Ishikawa (cell line): ENCODE measurements around the gene DPYD.

Experiments
- CEBPB ChIP-seq: IDR thresholded peaks from 2 replicates; pipeline ENCODE4 v1.6.1; 2012
- CREB1 ChIP-seq: IDR thresholded peaks from 2 replicates; pipeline ENCODE4 v1.6.1; 2012; ENCODE audit warnings: low read depth
- EGR1 ChIP-seq: IDR thresholded peaks from 2 replicates; pipeline ENCODE4 v1.6.1; 2012
- EP300 ChIP-seq: IDR thresholded peaks from 2 replicates; pipeline ENCODE4 v1.6.1; 2012; ENCODE audit warnings: borderline replicate concordance
- FOXM1 ChIP-seq: IDR thresholded peaks from 2 replicates; pipeline ENCODE4 v1.6.1; 2012; ENCODE audit warnings: low read depth, borderline replicate concordance
- NFIC ChIP-seq: IDR thresholded peaks from 2 replicates; pipeline ENCODE4 v1.6.1; 2012
- RAD21 ChIP-seq: IDR thresholded peaks from 2 replicates; pipeline ENCODE4 v1.6.1; 2012; ENCODE audit warnings: low read depth
- TAF1 ChIP-seq: IDR thresholded peaks from 2 replicates; pipeline ENCODE4 v1.6.1; 2012; ENCODE audit warnings: low read depth, mild to moderate bottlenecking
- TCF12 ChIP-seq: IDR thresholded peaks from 2 replicates; pipeline ENCODE4 v1.6.1; 2012; ENCODE audit warnings: low read depth
- TEAD4 ChIP-seq: IDR thresholded peaks from 2 replicates; pipeline ENCODE4 v1.6.1; 2012
- USF1 ChIP-seq: IDR thresholded peaks from 2 replicates; pipeline ENCODE4 v1.6.1; 2012
- YY1 ChIP-seq: IDR thresholded peaks from 2 replicates; pipeline ENCODE4 v1.6.1; 2012; ENCODE audit warnings: low read depth
- ZBTB7A ChIP-seq: IDR thresholded peaks from 2 replicates; pipeline ENCODE4 v1.6.1; 2012; ENCODE audit warnings: low read depth
- TF ChIP-seq, protein P1 (sequence below): IDR thresholded peaks from 2 replicates; pipeline ENCODE4 v1.6.1; 2012
- TF ChIP-seq, protein P2 (sequence below): IDR thresholded peaks from 2 replicates; pipeline ENCODE4 v1.6.1; 2012; ENCODE audit warnings: low read depth, mild to moderate bottlenecking

Gene DPYD

DNA sequence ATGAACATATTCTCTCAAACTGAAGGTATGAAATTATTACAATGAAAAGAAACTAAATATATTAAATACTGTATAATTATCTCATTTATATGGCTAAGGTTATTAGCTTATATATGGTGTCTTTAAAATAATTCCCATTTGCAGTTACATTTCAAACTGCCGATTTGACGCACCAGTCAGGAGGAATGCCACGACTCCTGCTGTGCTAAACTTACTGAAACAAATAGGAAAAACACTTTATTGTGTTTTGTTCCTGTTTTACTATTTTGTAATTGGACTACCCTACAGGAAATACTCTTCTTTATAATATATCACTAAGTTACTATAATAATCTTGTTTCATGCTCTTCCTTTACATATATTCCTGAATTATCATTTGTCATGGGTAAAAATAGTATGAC is 117.8 kb downstream of the DPYD start:
- TF ChIP-seq, protein P1, sequence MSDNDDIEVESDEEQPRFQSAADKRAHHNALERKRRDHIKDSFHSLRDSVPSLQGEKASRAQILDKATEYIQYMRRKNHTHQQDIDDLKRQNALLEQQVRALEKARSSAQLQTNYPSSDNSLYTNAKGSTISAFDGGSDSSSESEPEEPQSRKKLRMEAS: no peak
- TF ChIP-seq ZBTB7A (no peak), FOXM1 (no peak), TAF1 (no peak), TCF12 (no peak), CREB1 (no peak), EP300 (no peak), CEBPB (no peak), RAD21 (no peak), YY1 (no peak)
- TF ChIP-seq, protein P2, sequence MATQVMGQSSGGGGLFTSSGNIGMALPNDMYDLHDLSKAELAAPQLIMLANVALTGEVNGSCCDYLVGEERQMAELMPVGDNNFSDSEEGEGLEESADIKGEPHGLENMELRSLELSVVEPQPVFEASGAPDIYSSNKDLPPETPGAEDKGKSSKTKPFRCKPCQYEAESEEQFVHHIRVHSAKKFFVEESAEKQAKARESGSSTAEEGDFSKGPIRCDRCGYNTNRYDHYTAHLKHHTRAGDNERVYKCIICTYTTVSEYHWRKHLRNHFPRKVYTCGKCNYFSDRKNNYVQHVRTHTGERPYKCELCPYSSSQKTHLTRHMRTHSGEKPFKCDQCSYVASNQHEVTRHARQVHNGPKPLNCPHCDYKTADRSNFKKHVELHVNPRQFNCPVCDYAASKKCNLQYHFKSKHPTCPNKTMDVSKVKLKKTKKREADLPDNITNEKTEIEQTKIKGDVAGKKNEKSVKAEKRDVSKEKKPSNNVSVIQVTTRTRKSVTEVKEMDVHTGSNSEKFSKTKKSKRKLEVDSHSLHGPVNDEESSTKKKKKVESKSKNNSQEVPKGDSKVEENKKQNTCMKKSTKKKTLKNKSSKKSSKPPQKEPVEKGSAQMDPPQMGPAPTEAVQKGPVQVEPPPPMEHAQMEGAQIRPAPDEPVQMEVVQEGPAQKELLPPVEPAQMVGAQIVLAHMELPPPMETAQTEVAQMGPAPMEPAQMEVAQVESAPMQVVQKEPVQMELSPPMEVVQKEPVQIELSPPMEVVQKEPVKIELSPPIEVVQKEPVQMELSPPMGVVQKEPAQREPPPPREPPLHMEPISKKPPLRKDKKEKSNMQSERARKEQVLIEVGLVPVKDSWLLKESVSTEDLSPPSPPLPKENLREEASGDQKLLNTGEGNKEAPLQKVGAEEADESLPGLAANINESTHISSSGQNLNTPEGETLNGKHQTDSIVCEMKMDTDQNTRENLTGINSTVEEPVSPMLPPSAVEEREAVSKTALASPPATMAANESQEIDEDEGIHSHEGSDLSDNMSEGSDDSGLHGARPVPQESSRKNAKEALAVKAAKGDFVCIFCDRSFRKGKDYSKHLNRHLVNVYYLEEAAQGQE: no peak

DNA sequence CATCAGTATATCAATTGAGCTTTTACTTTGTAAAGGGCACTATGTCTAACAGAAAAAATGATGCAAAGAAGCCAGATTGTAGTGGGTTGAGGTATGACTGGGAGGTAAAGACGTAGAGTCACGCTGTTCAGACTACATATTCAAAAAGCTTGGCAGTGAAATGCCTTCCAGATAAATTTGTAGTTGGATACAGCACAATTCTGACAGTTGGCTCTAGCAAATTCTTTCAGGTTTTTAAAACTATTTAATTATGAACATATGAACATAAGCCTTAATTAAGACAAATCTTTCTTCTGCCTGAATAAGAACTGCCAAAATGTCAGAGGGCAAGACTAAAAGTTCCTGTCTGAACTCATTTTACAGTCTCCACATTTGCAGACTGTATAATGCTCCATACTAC is 118.8 kb downstream of the DPYD start:
- TF ChIP-seq TCF12 (no peak), YY1 (no peak), TAF1 (no peak), ZBTB7A (no peak), EGR1 (no peak), CREB1 (no peak), NFIC (no peak), EP300 (no peak), RAD21 (no peak), CEBPB (no peak), USF1 (no peak), TEAD4 (no peak), FOXM1 (no peak)
- TF ChIP-seq, protein P1: no peak
- TF ChIP-seq, protein P2: no peak

GRCh38 chr1:97797403-97798183 is 123.2 kb downstream of the DPYD start:
- TF ChIP-seq TAF1: no peak
- no peak for TF ChIP-seq YY1
- TF ChIP-seq EP300: no peak
- no peak for TF ChIP-seq EGR1
- no peak for TF ChIP-seq CEBPB
- TF ChIP-seq TCF12: no peak
- TF ChIP-seq CREB1: no peak
- TF ChIP-seq TEAD4: no peak
- TF ChIP-seq FOXM1: no peak
- TF ChIP-seq NFIC: no peak
- no peak for TF ChIP-seq USF1
- TF ChIP-seq ZBTB7A: no peak
- TF ChIP-seq, protein P1: no peak
- no peak for TF ChIP-seq RAD21

DNA sequence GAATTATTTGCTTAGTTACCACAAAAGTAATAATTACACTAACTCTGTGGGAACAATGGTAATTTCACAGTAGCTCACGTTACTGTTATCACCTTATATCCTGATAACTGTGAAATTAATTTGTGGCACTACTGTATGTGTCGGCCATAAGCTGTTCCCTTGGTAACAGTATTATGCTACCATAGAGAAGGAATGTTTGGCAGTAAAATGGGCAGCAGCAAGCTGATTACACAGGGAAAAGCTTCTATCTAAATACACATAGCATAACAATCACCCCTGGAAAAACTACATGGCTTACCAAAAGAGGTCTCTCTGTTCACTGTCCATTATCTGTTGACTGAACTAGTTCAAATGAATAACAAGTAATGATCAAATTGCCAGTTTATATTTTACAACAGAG is 124.1 kb downstream of the DPYD start:
- TF ChIP-seq EGR1 (no peak), NFIC (no peak), ZBTB7A (no peak), CREB1 (no peak), FOXM1 (no peak), YY1 (no peak), USF1 (no peak), TAF1 (no peak), CEBPB (no peak), RAD21 (no peak), EP300 (no peak), TCF12 (no peak), TEAD4 (no peak)
- TF ChIP-seq, protein P2: no peak
- TF ChIP-seq, protein P1: no peak
